K562 (cell line): ENCODE results near the gene EFS. TPM values are rescaled to one million over a fixed set of nuclear protein-coding genes. Genes with fewer than 3 reads are reported as not detected.

Source experiments
- ATAC-seq: fragments of 200-7000 bp; cut with Tn5 transposase; 3 replicates; pipeline ENCODE4 v1.9.1; 2020; ENCODE audit warnings: moderate library complexity
- BruUV-seq: library from RNA; stranded (reverse); fragments of 400-500 nt; replicated peaks from 2 replicates; lab custom pipeline; 2021; lab: Mats Ljungman, UMichigan
- CTCF ChIA-PET: fragments of 300-600 bp; formaldehyde crosslinking; extraction: SDS; loops from one replicate; lab custom pipeline; 2021; ENCODE audit warnings: low intra/inter-chr PET ratio; lab: Yijun Ruan, JAX
- POLR2A ChIA-PET: fragments of 300-600, 350-650 bp; sonication (Branson Sonifier 250); formaldehyde crosslinking; extraction: SDS; loops from one replicate; lab custom pipeline; 2021; ENCODE audit warnings: antibody characterized with exemption, inconsistent platforms; lab: Yijun Ruan, JAX
- DNase-seq, 4 experiments: peaks; one replicate each; pipeline versions ENCODE4 v3.0.0 to v3.0.0-alpha.2; 2011 to 2018; ENCODE audit warnings: low spot score in 3 of 4, mixed read lengths in 3 of 4; ENCODE audit errors: extremely low read depth in 1 of 4
- FAIRE-seq: peaks from 2 replicates; lab custom pipeline; 2011; peaks lifted over from hg19 to GRCh38; lab: Jason Lieb, UNC
- H2AFZ ChIP-seq: 2 replicates; pipeline ENCODE4 v1.6.0; 2011; ENCODE audit warnings: low read depth, low read length, control low read depth, inconsistent platforms
- H3K27ac ChIP-seq: fragments of 200-600 bp; 3 replicates; pipeline ENCODE4 v1.8.0; 2011; ENCODE audit warnings: low read depth, mild to moderate bottlenecking, control low read depth, inconsistent platforms, low read length, moderate library complexity, mixed read lengths; ENCODE audit errors: extremely low read depth
- H3K27me3 ChIP-seq, 2 experiments: fragments of 300-600 bp in 1 of 2; 2 replicates in 1 of 2; 3 replicates in 1 of 2; pipeline versions ENCODE4 v1.6.0 to v1.8.0; 2011; ENCODE audit warnings: inconsistent platforms in 2 of 2, low read length in 2 of 2, mild to moderate bottlenecking in 1 of 2, mixed read lengths in 1 of 2, moderate library complexity in 1 of 2; ENCODE audit not compliant: control insufficient read depth in 2 of 2, insufficient read depth in 2 of 2
- H3K36me3 ChIP-seq: fragments of 300-600 bp; 3 replicates; pipeline ENCODE4 v1.8.0; 2011; ENCODE audit warnings: mild to moderate bottlenecking, low read length, inconsistent platforms; ENCODE audit not compliant: control insufficient read depth, insufficient read depth
- H3K4me1 ChIP-seq, 2 experiments: fragments of 200-600 bp in 1 of 2; replicated peaks in 1 of 2; 2 replicates in 1 of 2; 3 replicates in 1 of 2; pipeline versions ENCODE4 v1.5.1 to v1.8.0; 2011; ENCODE audit warnings: inconsistent platforms in 2 of 2, low read length in 2 of 2, mild to moderate bottlenecking in 1 of 2, mixed read lengths in 1 of 2, moderate library complexity in 1 of 2; ENCODE audit not compliant: control insufficient read depth in 2 of 2, insufficient read depth in 2 of 2
- H3K4me2 ChIP-seq: 2 replicates; pipeline ENCODE4 v1.6.1; 2011; ENCODE audit warnings: low read length, control low read depth, inconsistent platforms, mixed read lengths; ENCODE audit not compliant: insufficient read depth
- H3K4me3 ChIP-seq: fragments of 200-600 bp; sonication (generic), shearing (Covaris generic); 2 replicates; pipeline ENCODE4 v1.5.1; 2016; ENCODE audit warnings: control low read depth, inconsistent platforms
- H3K79me2 ChIP-seq: fragments of 200-600 bp; 3 replicates; pipeline ENCODE4 v1.8.0; 2011; ENCODE audit warnings: low read length, inconsistent platforms; ENCODE audit not compliant: control insufficient read depth, insufficient read depth
- H3K9ac ChIP-seq, 2 experiments: 2 replicates each; pipeline versions ENCODE4 v1.6.0 to v1.6.1; 2011; ENCODE audit warnings: low read depth in 2 of 2, low read length in 2 of 2, control low read depth in 1 of 2, inconsistent platforms in 1 of 2, mild to moderate bottlenecking in 1 of 2, mixed read lengths in 1 of 2; ENCODE audit not compliant: insufficient read depth in 1 of 2
- H3K9me1 ChIP-seq: one replicate; pipeline ENCODE4 v1.6.0; 2011; ENCODE audit warnings: inconsistent platforms, mild to moderate bottlenecking, low read length, moderate library complexity; ENCODE audit not compliant: control insufficient read depth, insufficient read depth
- H3K9me3 ChIP-seq: replicated peaks from 2 replicates; pipeline ENCODE4 v1.5.1; 2011; ENCODE audit warnings: low read depth, low read length, inconsistent platforms; ENCODE audit not compliant: control insufficient read depth, insufficient read depth
- H4K20me1 ChIP-seq: replicated peaks from 2 replicates; pipeline ENCODE4 v1.6.1; 2011; ENCODE audit warnings: low read length, inconsistent platforms, mixed read lengths; ENCODE audit not compliant: control insufficient read depth, insufficient read depth
- AFF1 ChIP-seq, 2 experiments: fragments of 450-650 bp; IDR thresholded peaks; 2 replicates each; pipeline ENCODE4 v1.6.1; 2018; ENCODE audit warnings: mild to moderate bottlenecking in 2 of 2, low read depth in 1 of 2; ENCODE audit not compliant: partially characterized antibody in 2 of 2
- ATF3 ChIP-seq, 2 experiments: fragments of 450-650 bp in 1 of 2; sonication (generic) in 1 of 2; formaldehyde crosslinking in 1 of 2; IDR thresholded peaks in 1 of 2; conservative IDR thresholded peaks in 1 of 2; 2 replicates each; pipeline versions ENCODE4 v1.6.1 to v1.8.1; 2016 to 2023; ENCODE audit warnings: mild to moderate bottlenecking in 2 of 2, moderate library complexity in 2 of 2, inconsistent platforms in 1 of 2, missing genetic modification reagents in 1 of 2
- CBX1 ChIP-seq: sonication (generic); IDR thresholded peaks from 2 replicates; pipeline ENCODE4 v1.6.1; 2016; ENCODE audit warnings: antibody characterized with exemption, low read depth, mild to moderate bottlenecking
- CSDE1 ChIP-seq, 2 experiments: fragments of 450-650 bp; IDR thresholded peaks; 2 replicates each; pipeline ENCODE4 v1.6.1; 2016; ENCODE audit warnings: mild to moderate bottlenecking in 1 of 2
- DMBX1 ChIP-seq: fragments of 250-450 bp; sonication (Bioruptor Pico); IDR thresholded peaks from 2 replicates; pipeline ENCODE4 v1.8.0; 2022; ENCODE audit warnings: inconsistent platforms, mild to moderate bottlenecking, moderate library complexity, borderline replicate concordance
- L3MBTL2 ChIP-seq: fragments of 450-650 bp; IDR thresholded peaks from 2 replicates; pipeline ENCODE4 v1.6.1; 2016; ENCODE audit warnings: mild to moderate bottlenecking, moderate library complexity
- MECOM ChIP-seq: fragments of 250-450 bp; sonication (Bioruptor Pico); IDR thresholded peaks from 2 replicates; pipeline ENCODE4 v1.8.0; 2022; ENCODE audit warnings: inconsistent platforms
- MTA2 ChIP-seq: fragments of 450-650 bp; IDR thresholded peaks from 2 replicates; pipeline ENCODE4 v1.6.1; 2016; ENCODE audit warnings: low read depth
- NFATC3 ChIP-seq: fragments of 450-650 bp; IDR thresholded peaks from 2 replicates; pipeline ENCODE4 v1.6.1; 2017; ENCODE audit warnings: mild to moderate bottlenecking
- NFYB ChIP-seq: IDR thresholded peaks from 2 replicates; pipeline ENCODE4 v1.6.1; 2011; ENCODE audit warnings: mild to moderate bottlenecking, moderate library complexity; ENCODE audit not compliant: insufficient read length; ENCODE audit errors: extremely low read depth
- SMAD3 ChIP-seq: fragments of 450-650 bp; formaldehyde crosslinking; conservative IDR thresholded peaks from 2 replicates; pipeline ENCODE4 v1.4.0; 2020; ENCODE audit warnings: mild to moderate bottlenecking
- SOX6 ChIP-seq: fragments of 450-650 bp; IDR thresholded peaks from 2 replicates; pipeline ENCODE4 v1.6.1; 2014; ENCODE audit warnings: mild to moderate bottlenecking
- TEAD1 ChIP-seq, 2 experiments: fragments of 450-650 bp in 1 of 2; sonication (generic) in 1 of 2; formaldehyde crosslinking; IDR thresholded peaks; 2 replicates each; pipeline versions ENCODE4 v1.4.0 to v1.8.0; 2020 to 2022; ENCODE audit warnings: mild to moderate bottlenecking in 2 of 2, missing genetic modification reagents in 1 of 2
- WGBS: fragments of 100-300 bp; shearing (Covaris generic); methylation state at CpG from one replicate; pipeline ENCODE4 v1.1.6; 2016; ENCODE audit warnings: low coverage, mixed read lengths; ENCODE audit not compliant: insufficient coverage; ENCODE audit errors: missing lambda C conversion rate; 5-methylcytosine and 5-hydroxymethylcytosine counted together
- in situ Hi-C: fragments of 300-500 bp; cut with MboI; formaldehyde crosslinking; loops from 4 replicates; pipeline ENCODE4 v1.15.0; 2018; ENCODE audit warnings: inconsistent platforms, mixed read lengths
- intact Hi-C: fragments of 100-400 bp; cut with micrococcal nuclease; formaldehyde crosslinking; loops from 2 replicates; pipeline ENCODE4 v1.14.2; 2022
- polyA plus RNA-seq, 8 experiments: library from polyadenylated mRNA; depleted of rRNA in 4 of 8; stranded (reverse) in 5 of 8; unstranded in 3 of 8; fragments of >200 nt; fragmentation: Nextera tagmentation in 2 of 8; fragmentation: Illumina TruSeq in 1 of 8; extraction: Ambion mirVana in 2 of 8; extraction: Trizol in 1 of 8; gene quantifications; 2 replicates each; pipeline versions ENCODE4 v1.2.1 to v1.2.3, GENCODE V29; 2011 to 2014; ENCODE audit warnings: inconsistent platforms in 1 of 8, missing spikeins in 1 of 8
- total RNA-seq, 7 experiments: library from RNA; depleted of rRNA in 6 of 7; stranded (reverse); fragments of >200 nt in 6 of 7; fragmentation: Illumina TruSeq in 2 of 7; extraction: Trizol in 2 of 7; gene quantifications; 2 replicates each; pipeline versions ENCODE4 v1.2.1 to v1.2.3, GENCODE V29; 2011 to 2021; ENCODE audit warnings: low replicate concordance in 1 of 7
- TF ChIP-seq, protein P1 (sequence below), 3 experiments: fragments of 200-800 bp in 1 of 3; sonication (Bioruptor generic) in 1 of 3; sonication (generic) in 1 of 3; formaldehyde crosslinking in 1 of 3; IDR thresholded peaks; 2 replicates each; pipeline versions ENCODE4 v1.6.1 to v1.8.0; 2016 to 2022; ENCODE audit warnings: mild to moderate bottlenecking in 2 of 3, missing compliant biosample characterization in 2 of 3, missing genetic modification characterization in 2 of 3, missing genetic modification reagents in 1 of 3

EFS gene
- total and polyA plus RNA-seq, 9 of the 15 experiments (the other 6 are each of a cell fraction or from before 2014, with no cell fraction given): 0.01 to 0.03 TPM; not detected in 7

GRCh38 chr14:23398348-23398747, 33.4 kb upstream of the EFS start:
- FAIRE-seq (no peak), DNase-seq (no peak), ATAC-seq (no peak)
- Histone ChIP-seq H3K9ac (no peak overlapping the region), H3K79me2 (no peaks in the 10 kb centered on the region), H3K27ac (no peak overlapping the region), H4K20me1 (no peaks in the 10 kb centered on the region), H3K27me3 (peaks cover 10 to 56% of the 10 kb centered on the region in 2 experiments; a peak in 3 of 5 replicates), H3K9me1 (no peaks in the 10 kb centered on the region), H3K4me3 (no peak overlapping the region), H3K9me3 (no peaks in the 10 kb centered on the region), H3K36me3 (no peaks in the 10 kb centered on the region), H2AFZ (no peak overlapping the region), H3K4me2 (no peak overlapping the region), H3K4me1 (peaks cover 0 to 6% of the 10 kb centered on the region in 2 experiments; a peak in 2 of 5 replicates)
- WGBS: 23% methylated on average over 4 of the region's 4 CpGs
- CTCF ChIA-PET: no interaction called here
- in situ Hi-C loops (no loop called here), intact Hi-C loops (no loop called here)
- POLR2A ChIA-PET: interaction anchor here (0.6 kb wide), 2 partner anchors 10 to 169 kb away, joined by 3 read pairs; no protein-coding TSS in a partner anchor
- BruUV-seq: no TSS peak
- TF ChIP-seq DMBX1 (CRISPR knock-in tag) (no peak), NFYB (no peak), NFATC3 (no peak), SMAD3 (CRISPR knock-in tag) (no peak), CBX1 (no peak), SOX6 (no peak), L3MBTL2 (no peak), MTA2 (no peak), TEAD1 (CRISPR knock-in tag; IDR thresholded peaks at IDR 0.05) (no peak), MECOM (no peak), AFF1 (IDR thresholded peaks at IDR 0.05; ENCODE audit: low read depth in 1 of 2, partially characterized antibody in 2 of 2) (no peak), CSDE1 (IDR thresholded peaks at IDR 0.05) (no peak), ATF3 (IDR thresholded peaks at IDR 0.05) (no peak), ATF3 (CRISPR knock-in tag; conservative IDR thresholded peaks at IDR 0.05) (no peak)
- TF ChIP-seq, protein P1, sequence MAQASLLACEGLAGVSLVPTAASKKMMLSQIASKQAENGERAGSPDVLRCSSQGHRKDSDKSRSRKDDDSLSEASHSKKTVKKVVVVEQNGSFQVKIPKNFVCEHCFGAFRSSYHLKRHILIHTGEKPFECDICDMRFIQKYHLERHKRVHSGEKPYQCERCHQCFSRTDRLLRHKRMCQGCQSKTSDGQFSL (CRISPR knock-in tag; IDR thresholded peaks at IDR 0.05): no peak
- TF ChIP-seq, protein P1 (tag; IDR thresholded peaks at IDR 0.05): no peak
